ENCODE results near the gene CMSS1.

The CMSS1 gene

GRCh38 chr3:99854756-99855298 lies 37.2 kb downstream of the CMSS1 start:
- DNase-seq (ENCODE audit: low read depth in 2 of 2), result no peak

GRCh38 chr3:99855900-99856299 lies 38.2 kb downstream of the CMSS1 start:
- no peak for DNase-seq (ENCODE audit: low read depth in 2 of 2)

- DNase-seq (ENCODE audit: low read depth in 2 of 2), result no peak
Observed at GRCh38 chr3:99856437-99857220, 39.0 kb downstream of the CMSS1 start.

- DNase-seq (ENCODE audit: low read depth in 2 of 2), result no peak
Observed at GRCh38 chr3:99857278-99857677, 39.6 kb downstream of the CMSS1 start.

- peak; percentile 49 to 60 for DNase-seq (ENCODE audit: low read depth in 2 of 2)
Observed at GRCh38 chr3:99858469-99858868, 40.8 kb downstream of the CMSS1 start.

- DNase-seq (ENCODE audit: low read depth in 2 of 2), result peak; percentile 98
Observed at GRCh38 chr3:99859825-99860224, 42.2 kb downstream of the CMSS1 start.

- DNase-seq (ENCODE audit: low read depth in 2 of 2), result no peak
Observed at GRCh38 chr3:99861216-99861615, 43.6 kb downstream of the CMSS1 start.

GRCh38 chr3:99862208-99862607 lies 44.5 kb downstream of the CMSS1 start:
- peak in 1 of 2 experiments; percentile 43 for DNase-seq (ENCODE audit: low read depth in 2 of 2)

- no peak for DNase-seq (ENCODE audit: low read depth in 2 of 2)
Observed at GRCh38 chr3:99863002-99863401, 45.3 kb downstream of the CMSS1 start.

- no peak for DNase-seq (ENCODE audit: low read depth in 2 of 2)
Observed at GRCh38 chr3:99863588-99863987, 45.9 kb downstream of the CMSS1 start.

GRCh38 chr3:99864289-99864688 lies 46.6 kb downstream of the CMSS1 start:
- no peak for DNase-seq (ENCODE audit: low read depth in 2 of 2)

GRCh38 chr3:99865321-99865720 lies 47.7 kb downstream of the CMSS1 start:
- peak in 1 of 2 experiments; percentile 22 for DNase-seq (ENCODE audit: low read depth in 2 of 2)

GRCh38 chr3:99866261-99866761 lies 48.6 kb downstream of the CMSS1 start:
- DNase-seq (ENCODE audit: low read depth in 2 of 2), result peak; percentile 53 to 62

- no peak for DNase-seq (ENCODE audit: low read depth in 2 of 2)
Observed at GRCh38 chr3:99867594-99868310, 50.1 kb downstream of the CMSS1 start.

GRCh38 chr3:99868311-99868646 lies 50.6 kb downstream of the CMSS1 start:
- no peak for DNase-seq (ENCODE audit: low read depth in 2 of 2)

GRCh38 chr3:99869621-99870020 lies 52.0 kb downstream of the CMSS1 start:
- no peak for DNase-seq (ENCODE audit: low read depth in 2 of 2)

- no peak for DNase-seq (ENCODE audit: low read depth in 2 of 2)
Observed at GRCh38 chr3:99870712-99871111, 53.0 kb downstream of the CMSS1 start.

- DNase-seq (ENCODE audit: low read depth in 2 of 2), result no peak
Observed at GRCh38 chr3:99871231-99872045, 53.8 kb downstream of the CMSS1 start.

GRCh38 chr3:99872923-99873254 lies 55.2 kb downstream of the CMSS1 start:
- no peak for DNase-seq (ENCODE audit: low read depth in 2 of 2)

- no peak for DNase-seq (ENCODE audit: low read depth in 2 of 2)
Observed at GRCh38 chr3:99873269-99874102, 55.8 kb downstream of the CMSS1 start.

Data from fibroblast of skin of left quadriceps (primary cell).